NB4 (cell line): Measurements from ENCODE around the gene UBE2U.

Experiments used
- DNase-seq: peaks from one replicate; pipeline ENCODE4 v3.0.0; 2010; ENCODE audit warnings: low read depth
- H3K4me3 ChIP-seq: one replicate; pipeline ENCODE4 v1.5.1; 2011; ENCODE audit warnings: mild to moderate bottlenecking, low read depth, low read length, moderate library complexity
- CTCF ChIP-seq: IDR thresholded peaks from one replicate; pipeline ENCODE4 v1.5.1; 2012; ENCODE audit warnings: low read depth, low read length
- MAX ChIP-seq: IDR thresholded peaks from 2 replicates; pipeline ENCODE4 v1.6.1; 2011; ENCODE audit warnings: low read depth, low read length
- MYC ChIP-seq: IDR thresholded peaks from 2 replicates; pipeline ENCODE4 v1.6.1; 2011; ENCODE audit warnings: low read depth, low read length
- POLR2A ChIP-seq: IDR thresholded peaks from 2 replicates; pipeline ENCODE4 v1.6.1; 2011; ENCODE audit warnings: mild to moderate bottlenecking; ENCODE audit not compliant: insufficient read length; ENCODE audit errors: extremely low read depth

UBE2U gene

GRCh38 chr1:64199154-64199553, 4.3 kb upstream of the UBE2U start:
- H3K4me3 ChIP-seq: no peak overlapping the region
- no peak for TF ChIP-seq MYC
- no peak for TF ChIP-seq MAX
- TF ChIP-seq POLR2A: no peak
- TF ChIP-seq CTCF: no peak
- no peak for DNase-seq

- TF ChIP-seq MYC (no peak), CTCF (no peak), MAX (no peak), POLR2A (no peak)
- DNase-seq: no peak
- no peak overlapping the region for H3K4me3 ChIP-seq
Observed at GRCh38 chr1:64200064-64200463, 3.4 kb upstream of the UBE2U start.

GRCh38 chr1:64209221-64209620, 5.8 kb downstream of the UBE2U start:
- DNase-seq: no peak
- no peak overlapping the region for H3K4me3 ChIP-seq
- TF ChIP-seq MYC: no peak
- no peak for TF ChIP-seq CTCF
- no peak for TF ChIP-seq MAX
- no peak for TF ChIP-seq POLR2A

GRCh38 chr1:64212031-64212430, 8.6 kb downstream of the UBE2U start:
- no peak overlapping the region for H3K4me3 ChIP-seq
- no peak for DNase-seq
- no peak for TF ChIP-seq CTCF
- no peak for TF ChIP-seq MYC
- no peak for TF ChIP-seq MAX
- no peak for TF ChIP-seq POLR2A

GRCh38 chr1:64215576-64215975, 12.2 kb downstream of the UBE2U start:
- TF ChIP-seq POLR2A (no peak), MAX (no peak), CTCF (no peak), MYC (no peak)
- no peak for DNase-seq
- no peak overlapping the region for H3K4me3 ChIP-seq

- no peak overlapping the region for H3K4me3 ChIP-seq
- DNase-seq: no peak
- TF ChIP-seq CTCF (no peak), POLR2A (no peak), MYC (no peak), MAX (no peak)
Observed at GRCh38 chr1:64220241-64220640, 16.8 kb downstream of the UBE2U start.
